ENCODE results near the gene BMP5. TPM values are rescaled to one million over a fixed set of nuclear protein-coding genes. Genes with fewer than 3 reads are reported as not detected.

Gene BMP5
- total RNA-seq, 1 donor from 2014 or later: not detected

DNA sequence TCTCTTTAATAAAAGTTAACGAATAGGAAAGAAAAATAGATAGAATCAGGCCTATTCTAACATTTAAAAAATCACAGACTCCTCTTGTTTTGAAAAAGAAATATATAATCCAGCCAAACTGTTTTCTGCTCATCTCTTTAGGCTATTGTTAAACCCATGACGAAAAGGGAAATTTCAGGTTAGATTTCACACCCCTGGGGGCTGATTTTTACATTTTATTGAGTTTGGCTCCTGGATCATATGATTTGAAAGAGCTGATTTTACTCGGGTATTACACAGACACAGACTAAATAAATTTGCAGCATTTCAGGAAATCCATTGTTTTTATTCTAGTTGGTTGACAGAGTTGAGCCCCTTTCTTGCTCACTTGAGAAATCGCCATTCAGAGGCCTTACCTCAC lies 160.6 kb downstream of the BMP5 start:
- no peak for DNase-seq (ENCODE audit: low read depth, low spot score)

DNA sequence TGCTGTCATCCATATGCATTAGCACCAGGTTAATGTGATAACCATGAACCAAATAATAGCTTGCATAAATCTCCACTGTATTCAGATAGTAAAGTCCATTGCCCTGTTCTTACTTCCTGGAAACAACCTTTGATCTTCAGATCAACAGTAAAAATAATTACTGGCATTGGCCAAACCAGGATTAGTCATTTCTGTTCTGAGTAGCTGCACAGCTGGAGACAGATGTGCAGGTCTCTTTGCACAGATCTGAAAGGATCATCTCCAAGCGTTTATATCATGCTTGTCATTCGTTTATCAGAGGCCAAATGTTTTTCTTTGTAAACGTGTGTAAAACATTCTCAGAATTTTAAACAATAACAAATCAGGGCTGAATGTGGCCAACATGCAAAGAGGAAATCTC lies 162.0 kb downstream of the BMP5 start:
- no peak for DNase-seq (ENCODE audit: low read depth, low spot score)

DNA sequence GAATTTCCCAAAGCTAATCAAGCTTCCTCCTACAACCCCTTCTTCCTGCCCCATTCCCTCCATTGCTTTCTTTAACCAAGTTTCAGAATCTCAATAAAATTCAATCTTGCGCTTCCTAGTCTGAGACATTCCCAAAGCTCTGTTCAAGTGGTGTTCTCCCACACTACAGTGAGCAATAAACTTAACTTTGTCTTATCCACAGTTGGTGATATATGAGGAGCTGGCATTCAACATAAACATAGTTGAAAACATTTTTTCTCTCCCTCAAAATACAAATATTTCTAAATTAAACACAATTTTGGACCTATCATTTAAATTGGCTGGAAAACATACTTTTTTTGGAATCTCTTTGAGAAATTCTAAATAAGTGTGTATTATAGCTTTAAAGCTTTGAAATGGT lies 166.7 kb downstream of the BMP5 start:
- no peak for DNase-seq (ENCODE audit: low read depth, low spot score)

DNA sequence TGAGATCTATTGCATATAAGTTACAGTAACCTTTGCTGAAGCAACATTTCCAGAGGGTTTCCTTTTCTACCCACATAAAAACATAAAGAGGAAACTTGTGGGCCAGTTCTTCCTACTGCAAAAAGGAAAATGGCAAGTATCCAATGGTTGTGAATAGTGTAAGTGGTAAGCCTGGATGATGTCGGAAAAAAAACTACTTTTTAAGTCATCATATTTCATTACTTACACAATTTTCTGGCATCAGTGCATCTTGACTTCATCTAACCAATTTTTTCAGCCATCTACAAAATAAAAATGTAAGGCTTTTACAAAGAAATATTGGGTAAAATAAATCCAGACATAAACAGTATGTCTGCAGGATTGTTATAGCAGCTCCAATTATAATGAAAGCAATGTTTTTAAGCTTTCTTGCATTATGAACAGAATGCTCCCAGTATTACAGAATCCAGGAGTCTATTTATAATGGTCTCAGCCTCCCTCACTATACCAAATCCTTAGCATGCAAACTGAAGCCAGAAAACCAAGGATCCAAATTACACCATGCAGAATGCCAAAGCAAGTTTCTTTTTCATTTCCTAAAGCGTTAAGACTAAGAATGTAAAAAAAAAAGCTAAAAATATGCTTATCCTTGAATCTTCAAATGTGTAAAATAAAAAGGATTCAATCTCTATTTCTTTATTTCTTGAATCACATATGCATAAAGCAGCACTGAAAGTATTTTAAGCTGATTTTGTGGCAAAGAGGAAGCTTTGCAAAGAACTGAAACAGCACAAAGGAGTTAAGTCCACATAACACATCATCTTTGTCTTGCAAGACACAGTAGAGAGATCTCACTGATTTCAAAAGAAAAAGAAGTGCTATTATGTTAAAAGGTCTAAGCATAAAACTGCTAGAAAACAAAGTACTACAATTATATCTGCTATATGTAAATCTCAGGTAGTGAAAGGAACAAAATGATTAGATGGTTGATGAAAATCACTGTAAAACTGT lies 169.6 kb downstream of the BMP5 start:
- peak; percentile 8 for DNase-seq (ENCODE audit: low read depth, low spot score)

DNA sequence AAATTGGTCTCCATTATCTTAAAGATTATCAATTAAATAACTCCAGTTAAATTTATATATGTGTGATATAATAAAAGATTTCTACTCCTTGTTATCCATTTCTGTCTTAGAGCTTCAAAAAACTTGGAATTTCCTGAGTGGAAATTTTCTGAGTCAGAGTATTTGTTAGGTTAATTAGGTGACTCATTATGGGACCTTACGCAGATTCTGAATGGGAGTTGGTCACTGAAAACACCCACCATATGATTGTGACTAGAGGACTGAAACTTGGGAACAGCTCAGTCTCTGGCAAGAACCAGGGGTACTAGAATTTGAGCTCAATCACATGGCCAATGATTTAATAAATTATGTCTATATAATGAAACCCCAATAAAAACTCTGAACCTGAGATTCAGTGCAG lies 171.0 kb downstream of the BMP5 start:
- peak; percentile 43 for DNase-seq (ENCODE audit: low read depth, low spot score)
